NCI-H187 (cell line): ENCODE data around the gene NR3C1.

Source experiments
- DNase-seq, 2 experiments: peaks; one replicate each; lab custom pipeline; 2025; lab: John Stamatoyannopoulos, UW

NR3C1 gene

DNA sequence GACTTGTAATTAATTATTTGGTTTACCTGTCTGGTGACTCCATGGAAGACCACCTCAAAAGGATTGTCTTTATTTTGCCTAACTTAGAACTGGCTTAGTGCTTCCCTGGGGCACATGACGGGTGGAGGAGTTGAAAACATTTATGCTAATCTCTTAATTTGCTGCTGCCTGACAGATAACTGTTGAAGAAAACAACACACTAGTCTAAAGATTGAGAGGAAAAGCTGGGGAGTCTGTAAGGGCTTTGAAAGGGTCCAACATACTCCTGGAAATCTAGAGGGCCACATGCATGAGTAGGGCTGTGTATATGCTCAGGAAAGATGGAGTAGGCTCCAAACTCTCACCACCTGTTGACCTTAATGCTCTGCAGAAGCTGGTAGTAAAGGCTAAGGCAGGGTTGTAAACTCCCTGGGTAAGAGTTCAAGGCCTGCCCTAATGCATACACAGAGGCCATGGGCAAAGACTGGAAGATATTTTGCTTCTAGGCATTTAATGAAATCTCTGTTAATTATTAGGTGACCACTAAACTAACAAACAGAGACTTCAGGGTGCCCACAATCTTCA lies 40.7 kb downstream of the NR3C1 start:
- DNase-seq = no peak

DNA sequence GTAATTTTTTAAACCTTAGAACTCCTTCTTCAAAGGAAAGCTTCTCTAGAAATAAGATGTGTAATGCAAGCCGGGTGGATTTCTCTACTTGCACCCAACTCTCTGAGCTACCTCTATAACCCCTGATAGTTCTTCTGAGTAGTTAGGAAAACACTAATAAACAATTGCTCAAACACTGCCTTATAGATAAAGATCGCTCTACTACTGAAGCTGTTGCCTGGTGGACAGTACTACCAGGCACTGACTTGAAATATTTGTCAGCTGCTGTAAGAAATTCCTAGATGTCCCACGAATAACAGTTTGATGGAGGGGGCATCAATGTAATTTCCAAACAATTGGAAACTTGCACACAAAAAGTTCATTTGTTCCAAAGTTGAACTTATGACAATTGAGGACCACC lies 42.0 kb downstream of the NR3C1 start:
- no peak for DNase-seq

DNA sequence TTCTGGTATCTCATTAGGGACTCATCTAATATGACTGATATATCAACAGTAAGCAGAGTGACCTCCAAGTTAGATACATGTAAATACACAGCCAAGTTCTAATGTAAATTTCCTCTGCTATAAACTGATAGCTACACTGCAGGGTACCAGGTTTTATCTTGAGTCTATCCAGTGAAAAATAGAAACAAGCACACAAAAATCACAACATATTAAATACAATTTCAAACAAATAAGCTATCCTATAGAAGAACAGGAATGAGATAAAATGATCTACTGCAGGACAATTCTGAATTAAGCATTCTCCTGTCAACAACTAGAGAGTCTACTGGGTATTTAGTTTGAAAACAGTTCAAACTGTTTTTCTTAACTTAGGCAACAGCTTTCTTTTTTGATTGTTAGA lies 42.7 kb downstream of the NR3C1 start:
- DNase-seq = no peak

DNA sequence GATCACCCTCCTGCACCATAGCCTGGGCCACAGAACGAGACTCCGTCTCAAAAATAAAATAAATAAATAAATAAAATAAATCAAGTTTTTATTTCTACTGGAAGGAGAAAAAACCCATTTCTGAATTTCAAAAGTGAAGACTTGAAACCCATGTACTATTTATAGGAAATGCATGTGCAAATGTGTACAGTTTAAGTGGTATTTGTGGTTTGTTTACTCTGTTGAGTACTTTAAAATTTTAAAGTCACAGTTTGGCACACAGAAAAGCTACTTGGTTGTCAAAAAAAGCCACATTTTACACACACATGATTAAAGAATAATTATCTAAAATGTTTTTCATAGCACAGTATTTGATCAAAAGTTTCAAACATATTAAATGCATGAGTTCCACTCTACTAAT lies 43.6 kb downstream of the NR3C1 start:
- DNase-seq = no peak

DNA sequence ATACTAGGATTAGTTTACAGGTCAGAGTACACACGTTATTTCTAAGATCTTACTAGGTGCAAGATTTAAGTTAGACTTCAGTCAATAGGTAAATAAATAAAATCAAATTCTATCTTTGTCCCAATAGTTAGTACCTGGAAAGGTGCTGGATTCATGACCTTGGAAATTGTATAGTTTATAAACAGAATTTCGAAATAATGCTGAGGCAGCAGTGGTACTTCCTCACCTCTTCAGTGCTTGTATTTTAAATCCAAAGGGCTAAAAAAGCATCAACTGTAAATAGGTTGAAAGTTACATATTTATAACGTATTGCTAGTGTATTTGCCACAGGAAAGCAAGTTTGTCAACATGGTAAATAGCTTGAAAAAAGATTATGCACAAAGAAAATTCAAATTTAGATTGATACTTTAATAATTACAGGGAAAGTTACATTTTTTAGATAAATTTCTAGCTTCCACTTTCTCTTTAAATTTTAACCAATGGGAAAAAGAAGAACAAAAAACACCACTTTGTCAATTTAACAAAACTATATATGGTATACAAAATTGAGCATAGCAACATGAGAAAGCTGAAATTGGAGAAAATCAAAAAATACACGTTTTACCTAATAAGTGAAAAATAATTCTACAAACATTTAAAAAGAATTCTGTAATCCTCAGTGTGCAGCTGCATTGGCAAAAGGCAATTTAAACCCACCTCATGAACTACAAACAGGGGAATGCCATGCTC lies 46.5 kb downstream of the NR3C1 start:
- DNase-seq = no peak

DNA sequence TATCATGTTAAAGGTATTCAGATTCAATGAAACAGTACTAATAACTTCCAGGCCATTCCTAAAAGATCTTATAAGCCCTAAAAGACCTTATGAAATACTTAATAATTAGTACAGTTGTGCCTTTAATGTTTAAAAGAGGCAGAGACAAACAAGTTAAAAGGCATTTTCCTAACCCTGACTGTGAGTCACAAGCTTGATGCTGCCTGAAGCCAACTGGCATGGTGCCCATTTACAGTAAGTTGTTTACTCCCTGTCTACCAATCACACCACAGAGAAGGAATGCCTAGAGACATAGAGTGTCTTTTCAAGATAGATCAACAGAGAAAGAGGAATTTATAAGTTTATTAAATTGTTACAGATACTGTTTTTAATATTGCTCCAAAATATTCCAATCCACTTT lies 47.8 kb downstream of the NR3C1 start:
- DNase-seq = no peak

DNA sequence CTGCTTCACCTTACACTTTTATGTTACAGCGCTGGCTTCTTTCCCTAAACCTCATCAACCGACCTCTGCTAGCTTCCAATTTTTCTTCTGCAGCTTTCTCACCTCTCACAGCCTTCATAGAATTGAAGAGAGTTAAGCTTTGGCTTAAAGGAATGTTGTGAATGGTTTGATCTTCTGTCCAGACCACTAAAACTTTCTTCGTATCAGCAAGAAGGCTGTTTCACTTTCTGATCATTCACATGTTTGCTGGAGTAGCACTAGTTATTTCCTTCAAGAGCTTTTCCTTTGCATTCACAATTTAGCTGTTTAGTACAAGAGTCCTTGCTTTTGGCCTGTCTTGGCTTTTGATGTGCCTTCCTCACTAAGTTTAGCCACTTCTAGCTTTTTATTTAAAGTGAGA lies 49.5 kb downstream of the NR3C1 start:
- DNase-seq = no peak

DNA sequence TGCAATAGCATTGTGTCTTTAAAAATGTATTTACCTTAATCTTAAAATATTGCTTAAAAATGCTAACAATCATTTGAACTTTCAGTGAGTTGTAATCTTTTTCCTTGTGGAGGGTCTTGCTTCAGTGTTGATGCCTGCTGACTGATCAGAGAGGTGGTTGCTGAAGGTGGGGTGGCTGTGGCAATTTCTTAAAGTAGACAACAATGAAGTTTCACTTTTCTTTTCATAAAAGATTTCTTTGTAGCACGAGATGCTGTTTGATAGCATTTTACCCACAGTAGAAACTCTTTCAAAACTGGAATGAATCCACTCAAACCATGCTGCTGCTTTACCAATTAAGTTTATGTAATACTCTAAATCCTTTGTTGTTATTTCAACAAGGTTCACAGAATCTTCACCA lies 50.8 kb downstream of the NR3C1 start:
- DNase-seq = no peak

DNA sequence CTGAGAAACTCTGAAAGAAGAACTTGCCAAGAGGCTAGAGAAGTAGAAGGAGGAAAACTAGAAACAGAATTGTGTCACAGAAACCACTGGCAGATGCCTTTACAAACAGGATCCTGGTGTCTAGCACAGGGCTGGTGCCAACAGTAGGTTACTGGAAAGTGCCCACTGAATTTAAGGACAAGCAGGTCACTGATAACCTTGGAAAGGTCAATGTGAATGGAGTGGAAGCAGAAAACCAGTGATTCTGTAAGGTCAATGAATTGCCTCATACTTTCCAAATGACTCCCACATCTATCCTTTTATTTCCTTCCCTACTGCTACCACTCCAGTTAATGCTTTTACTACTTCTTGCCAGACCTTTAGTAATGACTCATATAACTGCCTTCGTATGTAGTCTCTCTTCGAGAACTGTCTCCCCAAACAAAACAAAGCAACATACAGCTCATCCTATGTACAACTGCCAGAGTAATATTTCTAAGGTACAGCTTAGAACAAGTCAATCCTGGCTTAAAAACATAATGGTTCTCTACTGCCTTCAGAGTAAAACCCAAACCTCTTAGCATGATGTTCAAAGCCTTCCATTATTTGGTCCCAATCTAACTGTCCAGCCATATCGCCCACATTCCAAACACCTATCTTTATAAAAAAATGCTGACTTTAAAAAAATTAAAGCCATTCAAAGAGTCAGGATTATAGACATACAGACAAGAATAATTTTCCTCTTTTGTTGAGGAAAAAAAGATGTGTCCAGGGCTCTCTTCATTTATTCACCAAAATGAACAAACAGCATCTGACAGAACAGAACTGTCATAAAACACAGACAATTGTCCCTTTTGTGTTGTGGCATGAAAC lies 52.5 kb downstream of the NR3C1 start:
- DNase-seq = no peak

DNA sequence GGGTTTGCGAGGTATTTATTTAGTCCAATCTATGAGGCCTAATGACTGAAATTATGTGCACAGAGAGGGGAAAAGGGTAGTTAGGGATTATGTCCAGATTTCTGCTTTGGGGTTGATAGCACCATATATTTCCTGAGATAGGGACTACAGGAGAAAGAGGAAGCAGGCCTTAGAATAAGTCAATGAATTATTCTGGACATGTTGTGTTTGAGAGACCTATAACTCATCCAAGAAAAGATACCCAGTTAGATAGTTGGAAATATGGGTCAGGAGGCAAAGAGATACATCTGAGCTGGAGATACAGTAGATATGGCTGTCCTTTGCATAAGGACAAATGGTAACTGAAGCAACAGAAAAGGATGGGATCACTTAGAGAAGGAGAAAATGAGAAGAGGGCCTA lies 53.1 kb downstream of the NR3C1 start:
- no peak for DNase-seq

DNA sequence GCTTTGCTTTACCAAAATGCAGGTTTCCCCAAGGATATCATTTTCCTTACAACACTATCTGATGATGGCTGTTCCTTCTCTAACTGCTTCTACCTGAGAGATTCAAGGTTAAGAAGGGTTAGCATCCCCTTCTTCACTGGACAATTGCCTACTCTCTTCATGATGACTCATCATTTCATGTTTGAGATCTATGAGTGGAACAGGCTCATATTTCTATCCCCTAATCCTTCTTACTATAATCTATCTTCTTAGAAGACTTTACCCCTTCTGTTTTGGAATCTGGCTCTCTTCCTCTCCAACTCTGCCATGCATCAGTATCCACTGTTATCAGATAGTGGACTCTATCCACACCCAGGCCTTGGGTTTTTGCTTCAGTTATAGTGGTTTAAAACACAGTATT lies 54.3 kb downstream of the NR3C1 start:
- no peak for DNase-seq

DNA sequence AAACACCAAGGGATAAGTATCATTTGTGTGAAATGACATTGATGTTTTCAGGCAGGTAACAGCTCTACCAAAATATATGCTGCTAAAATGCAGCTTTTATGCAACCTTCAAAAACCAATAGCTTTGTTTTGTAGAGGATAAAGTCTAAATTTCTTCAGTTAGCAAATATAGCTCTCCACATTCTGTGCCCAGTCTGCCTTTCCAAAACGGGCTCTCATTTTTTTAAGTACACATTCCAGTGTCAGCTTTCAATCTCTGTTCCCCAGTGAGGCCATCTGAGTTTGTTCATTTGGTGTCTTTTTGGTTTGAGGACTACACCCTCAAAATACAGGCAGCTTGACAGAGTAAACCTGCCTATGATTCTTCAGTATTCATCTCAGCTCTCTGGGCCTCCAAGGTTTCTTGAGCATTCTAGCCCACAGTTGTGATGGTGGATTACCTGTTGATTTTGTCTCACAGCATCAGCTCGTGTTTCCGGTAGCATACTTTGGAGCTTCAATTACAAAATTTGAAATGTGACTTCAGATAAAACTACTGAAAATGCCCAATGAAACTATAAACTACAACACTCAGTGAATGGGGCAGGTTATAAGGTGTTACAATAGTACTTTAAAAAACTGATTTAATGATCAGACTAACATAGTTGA lies 55.7 kb downstream of the NR3C1 start:
- no peak for DNase-seq

DNA sequence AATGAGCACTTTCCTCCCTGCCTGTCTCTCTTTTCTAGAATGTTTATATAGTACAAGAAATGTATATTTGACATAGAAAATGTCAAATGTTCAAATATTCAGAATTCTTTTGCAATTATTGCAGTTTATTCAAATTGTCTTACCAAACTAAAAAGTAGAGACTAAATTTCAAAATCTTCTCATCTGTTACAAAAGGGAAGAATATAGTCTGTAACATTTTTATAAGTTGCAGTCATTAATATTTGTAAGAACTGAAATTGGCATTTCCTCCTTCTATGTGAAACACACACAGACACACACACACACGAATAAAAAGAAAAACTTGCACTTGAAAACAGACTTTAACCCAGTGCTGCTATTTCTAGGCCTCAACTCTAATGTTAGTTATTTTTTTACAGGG lies 56.4 kb downstream of the NR3C1 start:
- no peak for DNase-seq

DNA sequence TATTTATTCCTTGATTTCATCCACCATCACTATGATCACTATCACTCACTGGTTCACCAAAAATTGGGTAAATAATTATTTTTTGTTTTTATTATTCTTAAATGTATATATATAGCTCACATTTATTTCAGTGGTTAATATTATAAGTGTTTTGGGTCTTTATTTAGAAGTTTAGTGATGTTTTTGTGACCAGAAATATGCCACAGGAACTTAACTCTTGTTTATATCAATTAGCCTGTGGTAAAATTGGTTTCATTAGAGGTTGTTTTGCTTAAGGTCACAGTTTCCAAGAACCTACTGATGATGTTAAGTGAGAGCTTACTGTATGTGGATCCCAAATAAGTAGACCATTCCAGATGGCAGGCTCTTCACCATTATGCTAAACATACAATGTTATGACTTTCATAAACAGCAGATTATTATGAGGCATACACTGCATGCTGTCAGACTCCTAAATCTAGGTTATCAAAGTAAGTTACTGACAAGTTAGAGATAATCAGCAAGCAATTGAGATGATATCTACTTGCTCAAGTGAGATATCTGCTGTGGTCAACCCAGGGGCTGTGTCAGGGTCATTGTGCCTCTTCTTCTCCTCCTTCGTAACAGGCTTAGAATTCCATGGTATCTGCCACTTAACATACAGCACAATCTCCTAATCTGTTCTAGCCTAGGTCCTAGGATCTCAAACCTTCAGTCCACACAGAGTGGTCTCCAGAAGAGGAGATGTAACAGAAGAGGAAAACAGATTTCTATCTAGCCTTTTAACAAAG lies 57.6 kb downstream of the NR3C1 start:
- DNase-seq = no peak

DNA sequence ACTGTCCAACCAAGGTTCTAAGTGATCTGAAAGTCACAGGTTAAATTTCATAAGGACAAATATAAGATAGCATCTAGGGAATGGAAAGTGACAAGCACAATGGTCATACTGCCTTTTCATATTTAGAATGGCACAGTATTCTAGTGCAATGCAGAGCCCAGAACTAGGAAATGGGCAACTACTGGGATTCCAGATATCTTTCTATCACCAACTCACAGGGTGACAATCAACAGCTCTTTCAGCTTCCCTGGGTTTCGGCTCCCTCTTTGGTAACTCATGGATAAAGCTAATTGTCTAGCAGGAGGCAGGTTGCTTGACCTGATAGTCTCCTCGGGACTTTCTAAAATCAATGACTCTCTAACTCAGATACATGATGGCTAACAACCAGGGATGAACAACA lies 60.4 kb downstream of the NR3C1 start:
- DNase-seq = no peak

DNA sequence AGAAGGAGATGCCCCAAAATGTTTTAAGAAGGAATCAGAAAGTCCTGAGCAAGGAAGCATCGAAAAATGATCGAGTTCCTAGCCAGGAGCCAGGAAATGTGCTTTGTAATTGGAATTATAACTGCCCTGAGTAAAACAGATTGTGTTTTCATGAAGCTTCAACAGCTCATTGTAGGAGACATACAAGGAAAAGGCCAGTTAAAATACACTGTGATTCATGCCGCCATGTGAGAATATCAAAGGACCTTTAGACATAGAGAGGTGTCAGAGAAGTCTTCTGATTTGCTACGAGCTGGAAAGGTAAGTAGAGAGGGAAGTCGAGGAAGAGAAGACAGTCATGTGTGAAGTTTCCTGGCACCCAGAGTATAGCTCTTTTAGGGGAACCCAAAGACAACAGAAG lies 60.9 kb downstream of the NR3C1 start:
- no peak for DNase-seq

DNA sequence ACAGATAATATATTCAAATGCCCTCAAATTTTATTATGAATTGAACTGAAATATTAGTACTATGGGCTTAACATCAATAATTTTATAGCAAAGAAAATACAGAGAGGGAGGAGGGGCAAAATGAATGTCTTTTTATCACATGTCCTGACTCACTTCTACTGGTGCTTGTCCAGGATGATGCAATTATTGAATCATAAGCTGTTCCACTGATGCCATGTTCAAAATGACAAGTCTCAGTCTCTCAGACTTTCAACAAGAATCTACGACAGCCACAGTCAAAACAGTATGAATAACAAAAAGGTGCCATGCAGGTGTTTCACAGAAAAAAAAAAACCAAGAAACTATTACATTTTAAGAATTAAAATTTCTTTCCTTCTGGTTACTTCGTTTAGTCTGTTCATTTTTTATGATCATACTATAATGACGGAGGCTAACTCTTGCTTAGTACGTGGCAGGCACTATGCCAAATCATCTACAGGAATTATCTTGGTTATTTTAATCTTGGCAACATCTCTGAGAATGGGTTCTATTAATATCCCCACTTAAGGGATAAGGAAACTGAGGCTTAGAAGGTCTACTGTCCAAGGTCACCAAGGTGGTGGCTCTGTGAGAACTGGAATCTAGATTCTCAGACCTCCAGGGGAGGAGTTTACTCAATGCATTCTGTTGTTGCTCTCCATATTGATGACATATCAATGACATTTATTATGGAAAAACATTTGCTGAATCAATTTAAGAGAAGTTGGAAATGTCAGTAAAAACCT lies 61.5 kb downstream of the NR3C1 start:
- DNase-seq = no peak

DNA sequence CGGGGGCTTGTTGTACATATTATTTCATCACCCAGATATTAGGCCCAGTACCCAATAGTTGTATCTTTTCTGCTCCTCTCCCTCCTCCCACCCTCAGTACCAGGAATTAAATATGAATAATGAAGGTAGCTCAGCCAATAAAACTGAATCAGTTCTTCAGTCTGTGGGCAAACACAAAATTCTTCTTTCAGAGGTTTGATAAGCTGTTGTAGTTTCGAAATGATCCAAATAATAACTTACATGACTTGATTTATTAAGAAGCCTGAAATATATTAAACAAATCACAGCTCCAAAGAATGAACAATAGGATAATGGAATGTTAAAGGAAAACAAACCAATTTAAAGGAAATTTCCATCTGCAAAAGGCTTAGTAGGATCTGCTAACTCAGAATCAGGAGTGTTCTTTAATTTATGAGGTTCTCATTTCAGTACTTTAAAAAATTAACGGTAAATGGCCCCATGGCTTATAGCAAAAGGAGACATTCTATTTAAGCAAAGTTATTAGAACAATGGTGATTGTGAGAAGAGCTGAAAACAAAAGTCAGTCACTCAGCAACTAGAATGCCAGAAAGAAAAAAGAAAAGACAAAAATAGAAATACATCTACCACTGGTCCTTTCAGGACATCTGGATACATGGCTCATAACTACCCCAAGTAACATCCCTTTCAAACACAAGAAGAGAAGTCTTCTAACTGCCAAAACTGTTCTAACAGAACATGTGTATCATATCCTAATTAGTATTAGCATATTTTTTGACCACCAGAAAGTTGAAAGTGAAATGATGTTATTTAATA lies 62.4 kb downstream of the NR3C1 start:
- no peak for DNase-seq

DNA sequence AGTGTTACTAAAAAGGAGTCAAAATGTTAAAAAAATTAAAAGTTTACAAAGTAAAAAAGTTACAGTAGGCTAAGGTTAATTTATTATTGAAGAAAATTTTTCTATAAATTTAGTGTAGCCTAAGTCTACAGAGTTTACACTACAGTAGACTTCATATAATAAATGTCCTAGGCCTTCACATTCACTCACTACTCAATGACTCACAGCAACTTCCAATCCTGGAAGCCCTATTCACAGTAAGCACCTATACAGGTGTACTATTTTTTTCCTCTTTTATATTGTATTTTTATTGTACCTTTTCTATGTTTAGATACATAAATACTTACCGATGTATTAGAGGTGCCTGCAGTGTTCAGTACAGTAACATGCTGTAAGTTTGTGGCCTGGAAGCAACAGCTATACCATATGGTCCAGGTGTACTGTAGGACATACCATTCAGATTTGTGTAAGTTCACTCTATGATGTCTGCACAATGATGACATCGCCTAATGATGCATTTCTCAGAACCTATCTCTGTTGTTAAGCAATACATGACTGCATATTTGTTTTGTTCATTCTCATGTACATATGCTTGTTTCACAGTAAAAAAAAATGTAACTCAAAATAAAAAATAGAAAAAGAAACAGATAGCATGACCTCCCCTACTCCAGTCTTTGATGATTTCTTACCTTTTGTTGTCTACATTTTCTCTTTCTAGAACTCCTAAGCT lies 64.7 kb downstream of the NR3C1 start:
- DNase-seq = no peak

DNA sequence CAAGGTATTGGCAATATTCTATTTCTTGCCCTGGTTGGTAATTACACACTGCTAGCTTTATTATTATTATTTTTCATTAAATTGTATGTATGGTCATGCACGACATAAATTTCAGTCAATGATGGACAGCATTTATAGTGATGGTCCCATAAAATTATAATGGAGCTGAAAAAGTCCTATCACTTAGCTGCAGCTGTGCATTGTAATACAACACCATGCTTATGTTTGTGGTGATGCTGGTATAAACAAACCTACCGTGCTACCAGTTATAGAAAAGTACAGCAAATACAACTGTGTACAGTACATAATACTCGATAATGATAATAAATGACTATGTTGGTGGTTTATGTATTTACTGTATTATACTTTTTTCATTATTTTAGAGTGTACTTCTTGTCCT lies 65.5 kb downstream of the NR3C1 start:
- DNase-seq = no peak
